Transverse colon (tissue), 4 donors: ENCODE data around the gene RNF144A. TPM values are rescaled to one million over a fixed set of nuclear protein-coding genes. Genes with fewer than 3 reads are reported as not detected.

ENCODE experiments used
- DNase-seq: peaks from one replicate; pipeline ENCODE4 v3.0.0-alpha.2; 2019
- H3K27ac ChIP-seq, 4 donors: fragments of 200-600 bp; sonication (generic); 2 replicates each; pipeline ENCODE4 v1.5.1; 2016 to 2018; ENCODE audit warnings: inconsistent platforms in 4 of 4
- H3K27me3 ChIP-seq: fragments of 200-600 bp; sonication (generic); 2 replicates; pipeline ENCODE4 v1.5.1; 2017; ENCODE audit warnings: inconsistent platforms
- H3K36me3 ChIP-seq, 4 donors: fragments of 200-600 bp; sonication (generic); 2 replicates each; pipeline ENCODE4 v1.5.1; 2017 to 2019; ENCODE audit warnings: inconsistent platforms in 4 of 4
- H3K4me1 ChIP-seq, 4 donors: fragments of 200-600 bp; sonication (generic); 2 replicates each; pipeline ENCODE4 v1.5.1; 2017 to 2020; ENCODE audit warnings: inconsistent platforms in 4 of 4
- H3K4me3 ChIP-seq, 4 donors: fragments of 200-600 bp; sonication (generic); 1 replicate in 1 of 4; 2 replicates in 3 of 4; pipeline versions ENCODE4 v1.5.1 to v1.6.1; 2017 to 2019; ENCODE audit warnings: inconsistent platforms in 4 of 4
- H3K9me3 ChIP-seq, 2 donors: fragments of 200-600 bp; sonication (generic); 2 replicates each; pipeline ENCODE4 v1.5.1; 2017 to 2019; ENCODE audit warnings: inconsistent platforms in 2 of 2
- CTCF ChIP-seq, 5 experiments: fragments of 200-600 bp in 3 of 5; fragments of 450-650 bp in 2 of 5; sonication (generic) in 3 of 5; IDR thresholded peaks; 1 replicate in 2 of 5; 2 replicates in 3 of 5; pipeline ENCODE4 v1.5.1; 2016 to 2017; ENCODE audit warnings: antibody characterized with exemption in 5 of 5, inconsistent platforms in 3 of 5, mild to moderate bottlenecking in 2 of 5, moderate library complexity in 1 of 5
- EP300 ChIP-seq: sonication (generic); formaldehyde crosslinking; IDR thresholded peaks from one replicate; pipeline ENCODE4 v1.6.1; 2017; ENCODE audit warnings: antibody characterized with exemption, low read depth
- POLR2A ChIP-seq: fragments of 450-650 bp; IDR thresholded peaks from one replicate; pipeline ENCODE4 v1.6.1; 2016; ENCODE audit warnings: antibody characterized with exemption, mild to moderate bottlenecking, moderate library complexity
- POLR2AphosphoS5 ChIP-seq, 3 donors: sonication (generic); formaldehyde crosslinking; IDR thresholded peaks; one replicate each; pipeline ENCODE4 v1.6.1; 2016; ENCODE audit warnings: antibody characterized with exemption in 3 of 3
- WGBS, 2 donors: methylation state at CpG; one replicate each; pipeline ENCODE4 v1.1.5; 2018; ENCODE audit warnings: low coverage in 1 of 2; 5-methylcytosine and 5-hydroxymethylcytosine counted together
- in situ Hi-C, 4 donors: fragments of 200-750 bp; cut with MboI; loops; one replicate each; pipeline versions ENCODE4 v1.15.0 to v1.15.1; 2017; ENCODE audit warnings: low sequenced_read_pairs in 3 of 4, low pct_ligation_motif_present in 1 of 4, low pct_unique_long_range_greater_than_20kb in 1 of 4
- intact Hi-C: fragments of 100-400 bp; cut with DNase I; formaldehyde crosslinking; loops from one replicate; pipeline ENCODE4 v1.15.1; 2023; ENCODE audit warnings: low total_unique reads
- total RNA-seq, 4 donors: library from RNA; depleted of rRNA; stranded (reverse); fragments of >200 nt; gene quantifications; one replicate each; pipeline ENCODE4 v1.1.0, GENCODE V29; 2016

RNF144A gene
- total RNA-seq, 4 donors from 2014 or later: 24.0 to 145 (median 83.0) TPM

- intact Hi-C loops (no loop called here), in situ Hi-C loops (no loop called here)
- no peaks in the 10 kb centered on the region for H3K27me3 ChIP-seq
- H3K27ac ChIP-seq: no peak overlapping the region
- WGBS, 2 donors: 88 to 89% methylated on average over 4 to 10 of the region's 10 CpGs
- H3K36me3 ChIP-seq: no peaks in the 10 kb centered on the region
- H3K9me3 ChIP-seq: no peaks in the 10 kb centered on the region
- TF ChIP-seq CTCF (IDR thresholded peaks at IDR 0.05) (no peak), POLR2A (no peak), EP300 (no peak), POLR2AphosphoS5 (IDR thresholded peaks at IDR 0.05) (no peak)
- DNase-seq: no peak
- no peaks in the 10 kb centered on the region for H3K4me1 ChIP-seq
- no peak overlapping the region for H3K4me3 ChIP-seq
Observed at GRCh38 chr2:6968319-6969100, 51.3 kb downstream of the RNF144A start.

GRCh38 chr2:6970551-6970950, 53.3 kb downstream of the RNF144A start:
- in situ Hi-C loops: no loop called here
- 82% methylated on average over 1 of the region's 1 CpG; no CpG with 5 or more reads in 1 of the 2 donors for WGBS, 2 donors
- intact Hi-C loops: no loop called here

GRCh38 chr2:6970976-6971480, 53.8 kb downstream of the RNF144A start:
- Histone ChIP-seq H3K4me1 (peaks cover 0 to 2% (median 0%) of the 10 kb centered on the region in 4 donors), H3K4me3 (no peak overlapping the region), H3K27ac (no peak overlapping the region), H3K9me3 (no peaks in the 10 kb centered on the region), H3K36me3 (no peaks in the 10 kb centered on the region), H3K27me3 (no peaks in the 10 kb centered on the region)
- in situ Hi-C loops: no loop called here
- 86 to 95% methylated on average over 3 to 4 of the region's 4 CpGs for WGBS, 2 donors
- intact Hi-C loops: no loop called here
- no peak for DNase-seq
- no peak for TF ChIP-seq POLR2AphosphoS5 (IDR thresholded peaks at IDR 0.05)
- no peak for TF ChIP-seq POLR2A
- TF ChIP-seq EP300: no peak
- no peak for TF ChIP-seq CTCF (IDR thresholded peaks at IDR 0.05)

More at GRCh38 chr2:6970551-6970950, 53.3 kb downstream of the RNF144A start:
- no peak for DNase-seq
- TF ChIP-seq EP300 (no peak), POLR2AphosphoS5 (IDR thresholded peaks at IDR 0.05) (no peak), CTCF (IDR thresholded peaks at IDR 0.05) (no peak)
- Histone ChIP-seq H3K27me3 (no peaks in the 10 kb centered on the region), H3K4me3 (no peak overlapping the region), H3K36me3 (no peaks in the 10 kb centered on the region), H3K27ac (no peak overlapping the region), H3K4me1 (no peaks in the 10 kb centered on the region), H3K9me3 (no peaks in the 10 kb centered on the region)

- TF ChIP-seq POLR2A (no peak), EP300 (no peak), CTCF (IDR thresholded peaks at IDR 0.05) (no peak)
- no peaks in the 10 kb centered on the region for H3K36me3 ChIP-seq
- intact Hi-C loops: no loop called here
- in situ Hi-C loops: no loop called here
- H3K27ac ChIP-seq: no peak overlapping the region
- H3K27me3 ChIP-seq: no peaks in the 10 kb centered on the region
- H3K4me3 ChIP-seq: no peak overlapping the region
- peaks cover 0 to 7% (median under 1%) of the 10 kb centered on the region in 4 donors for H3K4me1 ChIP-seq
- no peaks in the 10 kb centered on the region for H3K9me3 ChIP-seq
- no peak for DNase-seq
- 88% methylated on average over 2 of the region's 2 CpGs; no CpG with 5 or more reads in 1 of the 2 donors for WGBS, 2 donors
Observed at GRCh38 chr2:6971502-6971901, 54.3 kb downstream of the RNF144A start.
